Ramos (cell line): ENCODE measurements around the gene NTRK2.

Experiments used
- in situ Hi-C: fragments of 300-500 bp; cut with MboI; formaldehyde crosslinking; loops from one replicate; pipeline ENCODE4 v1.14.3; 2022; ENCODE audit warnings: low sequenced_read_pairs; ENCODE audit not compliant: unreplicated experiment

NTRK2 gene

GRCh38 chr9:84990850-84991513 lies 321.5 kb downstream of the NTRK2 start:
- in situ Hi-C loops, result no loop called here

GRCh38 chr9:84991514-84991870 lies 322.0 kb downstream of the NTRK2 start:
- in situ Hi-C loops, result no loop called here

DNA sequence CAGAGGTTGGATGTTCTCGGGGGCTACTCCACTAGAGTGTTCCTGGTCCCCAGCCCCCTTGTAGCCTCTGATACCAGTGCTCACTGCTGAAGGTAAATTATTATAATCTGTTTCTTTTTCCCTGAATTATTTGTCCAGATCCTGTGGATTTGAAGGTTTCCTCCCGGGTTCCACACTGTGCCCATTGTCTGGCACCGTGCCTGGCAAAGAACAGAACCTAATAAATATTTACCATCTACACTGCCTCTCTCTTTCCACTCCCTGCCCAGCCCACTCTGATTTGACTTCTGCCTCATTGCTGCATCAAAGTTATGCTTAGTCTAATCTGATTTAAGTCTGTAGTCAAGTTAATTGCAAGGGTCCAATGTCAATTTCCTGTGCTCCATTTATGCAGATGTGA lies 322.9 kb downstream of the NTRK2 start:
- in situ Hi-C loops, result no loop called here

DNA sequence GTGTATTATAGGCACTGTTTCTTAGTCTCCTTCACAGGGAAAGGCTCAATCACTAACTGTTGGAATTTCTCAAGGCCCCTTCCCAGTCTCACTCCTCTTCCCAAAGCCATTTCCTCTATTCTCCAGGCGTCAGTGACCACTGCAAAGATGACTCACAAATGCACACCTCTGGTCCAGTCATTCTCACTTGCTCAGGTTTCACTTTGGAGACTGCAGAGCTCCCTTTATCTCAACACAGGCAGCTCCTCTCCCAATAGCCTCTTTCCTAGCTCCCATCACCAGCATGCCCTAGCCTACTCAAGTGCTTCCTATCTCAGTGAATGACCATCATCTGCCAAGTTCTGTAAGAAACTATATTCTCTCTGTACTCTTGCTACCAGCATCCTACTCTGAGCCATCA lies 323.6 kb downstream of the NTRK2 start:
- in situ Hi-C loops, result no loop called here

DNA sequence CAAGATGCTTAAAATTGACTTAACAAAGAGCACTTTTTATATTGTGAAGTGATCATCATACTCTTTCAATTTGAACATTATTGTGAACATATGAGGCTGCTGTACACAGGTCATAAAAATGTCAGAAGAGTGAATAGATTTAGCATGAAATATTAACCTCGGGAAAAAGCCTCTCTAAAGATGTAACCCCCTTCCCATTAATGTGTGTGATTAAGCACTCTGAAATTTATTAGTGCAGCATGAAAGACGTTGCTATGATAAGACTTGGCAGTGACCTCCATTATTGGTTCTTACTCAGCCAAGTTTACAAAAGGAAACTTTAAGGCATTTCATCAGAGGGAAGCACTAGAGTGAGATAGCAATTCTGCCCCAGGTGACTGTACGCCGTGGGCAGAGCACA lies 326.5 kb downstream of the NTRK2 start:
- in situ Hi-C loops, result no loop called here

- in situ Hi-C loops, result no loop called here
These were observed 327.2 kb downstream of the NTRK2 start for GRCh38 chr9:84996716-84997115.

DNA sequence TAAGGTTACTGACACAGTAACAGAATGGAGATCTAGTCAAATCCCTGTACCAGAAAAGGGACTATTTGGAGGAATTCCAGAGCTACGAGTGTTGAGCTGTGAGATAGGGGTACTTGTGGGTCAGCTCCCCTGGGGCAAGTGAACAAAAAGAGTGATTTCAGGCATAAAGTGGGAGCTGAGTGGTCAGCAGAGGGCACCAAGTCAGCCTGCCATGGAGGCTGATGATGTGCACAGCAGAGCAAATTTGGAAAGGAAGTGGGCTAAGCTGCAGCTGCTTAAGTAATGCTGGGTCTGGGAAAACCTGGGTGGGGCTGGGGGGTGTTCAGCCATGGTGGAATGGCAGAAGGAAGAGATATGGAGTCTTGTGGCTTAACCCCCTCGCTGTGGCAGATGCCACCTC lies 327.9 kb downstream of the NTRK2 start:
- in situ Hi-C loops, result no loop called here

GRCh38 chr9:84998639-84999038 lies 329.1 kb downstream of the NTRK2 start:
- in situ Hi-C loops, result no loop called here

DNA sequence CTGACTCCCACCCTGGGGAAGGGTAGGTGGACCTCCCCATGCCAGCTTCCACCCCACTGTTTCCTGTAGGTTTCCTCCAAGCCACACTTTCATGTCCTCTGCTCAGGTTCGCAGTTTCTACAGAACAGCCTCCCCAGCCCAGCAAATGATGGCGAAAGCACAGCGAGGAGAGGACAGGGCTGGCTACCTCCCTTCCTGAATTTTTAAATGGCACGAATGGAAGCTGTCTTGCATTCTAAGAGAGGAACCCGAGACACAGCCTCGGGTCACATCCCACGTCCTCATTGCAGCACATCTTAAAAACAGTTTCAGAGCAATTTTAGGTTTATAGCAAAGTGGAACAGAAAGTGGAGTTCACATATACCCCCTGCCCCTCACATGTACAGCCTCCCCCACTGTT lies 330.3 kb downstream of the NTRK2 start:
- in situ Hi-C loops, result no loop called here

DNA sequence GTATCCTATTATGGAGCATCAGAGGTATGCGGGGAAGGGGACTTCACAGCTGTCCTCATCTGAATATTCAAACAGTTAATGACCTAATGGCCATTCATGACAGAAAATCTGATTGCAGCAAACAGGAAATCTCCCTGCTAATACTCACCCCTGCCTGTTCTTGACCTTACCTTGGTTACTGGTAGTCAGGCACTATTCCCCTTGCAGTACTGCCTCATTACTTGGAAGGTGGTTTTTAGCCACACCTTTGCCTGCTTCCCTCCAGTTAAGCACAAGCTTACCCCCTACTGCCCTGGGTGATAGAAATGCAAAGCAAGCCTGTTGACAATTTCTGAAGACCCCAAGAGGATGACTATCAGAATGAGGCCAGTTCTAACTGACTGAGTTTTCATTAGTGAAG lies 332.4 kb downstream of the NTRK2 start:
- in situ Hi-C loops, result no loop called here

DNA sequence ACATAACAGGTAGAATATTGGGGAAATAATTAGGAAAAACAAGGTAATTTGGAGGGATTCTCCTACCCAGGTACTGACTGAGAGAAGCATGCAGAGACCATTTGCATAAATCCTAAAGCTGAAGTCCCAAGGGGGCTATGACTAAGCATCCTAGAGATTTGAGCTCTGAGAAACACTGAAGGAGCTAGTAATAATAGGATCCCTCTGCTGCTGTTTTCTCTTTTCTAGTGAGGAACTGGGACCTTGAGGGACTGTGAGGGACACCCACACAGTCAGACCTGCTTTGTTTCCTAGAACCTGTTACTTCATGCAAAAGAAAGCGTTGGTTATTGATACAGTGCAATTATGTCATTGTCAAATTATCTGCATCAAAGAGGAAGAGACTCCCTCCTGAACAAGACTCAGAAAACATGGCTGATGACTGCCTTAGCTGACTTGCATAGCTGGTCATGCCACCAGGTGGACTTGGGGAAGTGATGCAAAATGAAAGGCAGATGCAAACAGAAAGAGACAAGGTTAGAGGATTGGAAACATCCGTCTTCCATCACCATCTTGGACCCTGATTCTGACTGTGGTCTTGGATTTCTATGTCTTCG lies 335.4 kb downstream of the NTRK2 start:
- in situ Hi-C loops, result no loop called here

DNA sequence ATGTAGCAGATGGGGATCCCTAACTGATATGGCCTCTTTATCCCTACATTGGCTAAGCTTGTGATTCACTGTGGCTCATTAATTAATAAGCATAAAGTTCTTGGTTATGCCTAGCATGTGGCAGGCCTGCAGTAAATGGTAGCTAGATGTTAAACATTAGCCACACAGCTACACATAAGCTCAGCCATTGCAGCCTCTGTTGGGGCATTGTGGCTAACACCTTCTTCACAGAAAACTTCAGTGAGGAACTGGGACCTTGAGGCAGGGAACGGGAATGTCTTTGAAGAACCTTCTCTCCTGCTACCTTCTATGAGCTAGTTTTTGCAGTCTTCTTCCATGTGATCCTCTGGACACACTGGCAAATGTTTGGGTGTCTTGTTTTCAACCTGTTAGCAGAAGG lies 338.2 kb downstream of the NTRK2 start:
- in situ Hi-C loops, result no loop called here

GRCh38 chr9:85008215-85008614 lies 338.7 kb downstream of the NTRK2 start:
- in situ Hi-C loops, result no loop called here

- in situ Hi-C loops, result no loop called here
These were observed 339.7 kb downstream of the NTRK2 start for GRCh38 chr9:85009251-85009650.

DNA sequence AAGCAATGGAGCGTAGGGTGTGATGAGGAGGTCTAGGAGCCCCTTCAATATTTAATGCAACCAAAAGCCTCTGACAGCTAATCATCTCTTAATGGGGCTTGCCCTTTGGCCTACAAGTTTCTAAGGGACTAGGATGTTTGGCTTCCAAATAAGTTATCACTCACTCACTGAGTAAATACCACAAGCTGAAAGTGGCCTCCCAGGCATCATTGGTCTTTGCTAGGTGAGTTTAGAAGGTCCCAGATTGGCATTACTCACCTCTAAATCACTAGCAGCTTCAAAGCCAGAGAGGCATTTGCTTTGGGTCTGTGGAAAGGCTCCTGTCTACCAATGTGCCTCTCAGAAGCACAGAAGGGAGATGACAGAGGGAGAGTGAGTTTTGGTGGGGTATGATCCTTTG lies 344.2 kb downstream of the NTRK2 start:
- in situ Hi-C loops, result no loop called here

GRCh38 chr9:85014292-85014691 lies 344.8 kb downstream of the NTRK2 start:
- in situ Hi-C loops, result no loop called here

DNA sequence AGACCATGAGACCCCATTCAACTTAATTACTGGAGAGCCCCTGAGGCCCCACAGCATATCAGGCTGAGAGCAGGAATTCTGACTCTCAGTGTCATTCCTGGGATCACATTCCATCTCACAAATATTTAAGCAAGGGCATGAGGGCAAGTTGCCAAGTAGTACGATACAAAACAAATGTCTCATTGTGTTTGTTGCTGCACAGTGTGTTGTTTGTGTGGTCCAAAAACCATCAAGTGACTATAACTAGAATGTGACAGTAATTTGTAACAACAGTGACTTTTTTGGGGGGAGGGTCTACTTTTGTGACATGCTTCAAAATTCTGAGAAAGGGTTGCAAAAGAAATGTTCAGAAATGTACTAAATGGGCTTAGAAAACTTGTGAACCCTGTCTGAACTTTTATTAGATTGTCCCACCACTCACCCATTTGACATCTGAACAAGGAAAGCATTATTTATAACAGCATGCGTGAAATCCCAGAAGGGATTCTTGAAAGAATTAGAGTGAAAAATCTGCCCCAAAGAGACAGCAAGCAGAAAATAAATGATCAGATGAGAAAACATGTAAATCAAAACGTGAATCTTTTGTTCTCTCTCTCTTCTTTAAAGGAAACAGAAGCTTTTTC lies 347.0 kb downstream of the NTRK2 start:
- in situ Hi-C loops, result no loop called here

GRCh38 chr9:85020791-85021190 lies 351.3 kb downstream of the NTRK2 start:
- in situ Hi-C loops, result no loop called here

- in situ Hi-C loops, result no loop called here
These were observed 352.2 kb downstream of the NTRK2 start for GRCh38 chr9:85021686-85022085.

DNA sequence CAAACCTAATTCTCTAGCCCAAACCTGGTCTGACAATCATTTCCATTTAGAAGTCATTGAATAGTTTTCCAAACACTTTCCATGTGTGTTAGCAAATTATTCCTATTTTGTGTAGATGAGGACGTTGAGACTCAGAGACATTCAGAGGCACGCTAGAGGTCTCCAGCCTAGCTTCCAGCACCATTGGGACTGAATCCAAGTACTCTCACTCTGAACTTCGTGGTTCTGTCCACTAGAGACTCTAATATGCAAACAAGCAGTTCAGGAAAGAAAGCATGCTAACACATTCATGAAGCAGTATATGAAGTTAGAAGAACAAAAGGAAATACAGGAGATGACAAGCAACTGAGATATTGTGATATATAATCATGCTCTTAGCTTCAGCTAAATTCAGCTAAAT lies 354.8 kb downstream of the NTRK2 start:
- in situ Hi-C loops, result no loop called here

DNA sequence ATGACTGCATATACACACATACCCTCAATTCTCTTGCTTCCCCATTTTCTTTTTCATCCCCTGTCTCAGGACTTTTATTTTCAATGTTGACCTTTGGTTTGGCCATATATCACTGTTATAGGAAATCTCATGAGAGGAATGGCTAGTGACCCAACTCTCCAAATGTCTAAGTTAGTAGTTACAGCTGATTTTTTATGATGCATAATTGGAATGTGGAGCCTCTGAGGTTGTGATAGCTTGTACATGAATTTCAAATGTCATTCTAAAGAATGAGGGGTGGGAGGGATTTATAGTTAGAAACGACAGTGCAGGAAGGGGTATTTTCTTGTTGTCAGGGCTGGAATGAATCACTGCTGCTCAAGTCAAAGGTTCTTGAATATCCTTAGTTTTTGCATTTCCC lies 356.1 kb downstream of the NTRK2 start:
- in situ Hi-C loops, result no loop called here

- in situ Hi-C loops, result no loop called here
These were observed 358.3 kb downstream of the NTRK2 start for GRCh38 chr9:85027870-85028269.
